ENCODE data around the gene KLC3.
A peak's percentile ranks its signal among the peaks of the same experiment; 100 is the strongest.

The KLC3 gene

GRCh38 chr19:45351401-45351952 lies 10.9 kb downstream of the KLC3 start:
- ATAC-seq (no peak), DNase-seq (no peak)
- Mint-ChIP-seq H3K27ac (no peak overlapping the region), H3K27me3 (peaks cover 1% of the 10 kb centered on the region), H3K4me3 (no peak overlapping the region), H3K4me1 (peaks cover 8% of the 10 kb centered on the region), H3K9me3 (no peaks in the 10 kb centered on the region)

DNA sequence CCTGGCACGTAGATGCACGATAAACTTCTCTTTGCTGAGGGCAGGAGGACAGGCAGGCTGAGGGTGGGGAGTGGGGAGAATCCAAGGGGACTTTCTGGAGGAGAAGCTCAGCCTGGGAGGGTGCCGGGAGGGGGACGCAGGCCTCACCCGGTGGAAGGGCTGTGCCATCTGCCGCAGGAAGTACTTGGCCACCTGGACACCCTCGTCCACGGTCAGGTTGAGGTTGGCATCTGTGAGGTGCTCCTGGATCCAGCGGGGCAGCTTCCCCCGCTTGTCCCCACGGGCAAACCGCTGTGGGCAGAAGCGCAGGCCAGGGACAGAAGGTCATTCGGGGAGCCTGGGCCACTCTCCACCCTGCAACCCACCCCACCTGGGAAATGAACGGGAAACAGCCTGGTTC lies 11.5 kb downstream of the KLC3 start:
- peaks cover 8% of the 10 kb centered on the region for H3K4me1 Mint-ChIP-seq
- ATAC-seq: no peak
- no peaks in the 10 kb centered on the region for H3K27me3 Mint-ChIP-seq
- no peak overlapping the region for H3K4me3 Mint-ChIP-seq
- H3K27ac Mint-ChIP-seq: no peak overlapping the region
- no peak for DNase-seq
- H3K9me3 Mint-ChIP-seq: no peaks in the 10 kb centered on the region

DNA sequence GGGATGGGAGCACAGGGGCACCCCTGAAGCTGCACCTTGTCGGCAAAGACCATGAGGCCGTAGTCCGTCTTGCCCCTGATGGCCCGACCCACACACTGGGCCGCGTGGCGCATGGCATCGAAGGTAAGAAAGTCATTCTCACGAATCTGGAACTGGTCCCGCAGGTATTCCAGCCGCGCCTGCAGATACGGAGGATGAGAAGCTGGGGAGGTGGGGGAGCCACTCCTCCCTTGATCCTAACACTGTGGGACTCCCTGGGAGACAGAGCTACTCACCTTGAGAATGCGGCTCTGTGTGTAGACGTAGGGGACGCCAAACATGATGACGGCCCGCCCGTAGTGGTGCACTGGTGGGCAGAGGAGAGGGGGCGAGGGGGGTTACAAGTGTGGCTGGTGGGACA lies 11.9 kb downstream of the KLC3 start:
- no peaks in the 10 kb centered on the region for H3K9me3 Mint-ChIP-seq
- no peak overlapping the region for H3K27ac Mint-ChIP-seq
- ATAC-seq: no peak
- H3K4me3 Mint-ChIP-seq: no peak overlapping the region
- peaks cover 8% of the 10 kb centered on the region for H3K4me1 Mint-ChIP-seq
- DNase-seq: no peak
- no peaks in the 10 kb centered on the region for H3K27me3 Mint-ChIP-seq

- peak; percentile 15 for ATAC-seq
- DNase-seq: no peak
- Mint-ChIP-seq H3K27ac (no peak overlapping the region), H3K4me1 (peaks cover 5% of the 10 kb centered on the region), H3K4me3 (no peak overlapping the region), H3K27me3 (no peaks in the 10 kb centered on the region), H3K9me3 (no peaks in the 10 kb centered on the region)
These were observed 12.6 kb downstream of the KLC3 start for GRCh38 chr19:45352914-45353796.

GRCh38 chr19:45354241-45354842 lies 13.8 kb downstream of the KLC3 start:
- DNase-seq (no peak), ATAC-seq (no peak)
- Mint-ChIP-seq H3K4me1 (no peaks in the 10 kb centered on the region), H3K4me3 (no peak overlapping the region), H3K9me3 (no peaks in the 10 kb centered on the region), H3K27me3 (no peaks in the 10 kb centered on the region), H3K27ac (peak overlapping the region in 1 of 2 donors; percentile 63)

- Mint-ChIP-seq H3K9me3 (no peaks in the 10 kb centered on the region), H3K27me3 (no peaks in the 10 kb centered on the region), H3K27ac (no peak overlapping the region), H3K4me3 (no peak overlapping the region), H3K4me1 (no peaks in the 10 kb centered on the region)
- DNase-seq (no peak), ATAC-seq (no peak)
These were observed 14.9 kb downstream of the KLC3 start for GRCh38 chr19:45355402-45355801.

DNA sequence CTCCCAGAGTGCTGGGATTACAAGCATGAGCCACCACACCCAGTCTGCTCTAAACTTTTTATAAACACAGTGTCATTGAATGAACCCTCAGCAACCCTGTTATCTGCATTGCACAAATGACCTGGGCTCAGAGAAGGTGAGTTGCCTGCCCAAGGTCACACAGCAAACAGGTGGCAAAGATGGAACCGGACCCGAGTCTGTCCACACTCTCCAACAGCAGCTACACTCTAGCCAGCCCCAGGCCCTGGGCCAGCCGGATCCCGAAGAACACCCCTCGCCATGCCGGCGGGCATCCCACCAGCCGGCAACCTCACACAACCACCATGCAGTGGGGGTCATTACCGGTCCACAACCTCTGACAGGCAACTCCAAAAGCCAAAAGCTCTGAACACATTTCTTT lies 15.4 kb downstream of the KLC3 start:
- Mint-ChIP-seq H3K4me1 (no peaks in the 10 kb centered on the region), H3K27ac (no peak overlapping the region), H3K9me3 (no peaks in the 10 kb centered on the region), H3K4me3 (no peak overlapping the region), H3K27me3 (no peaks in the 10 kb centered on the region)
- ATAC-seq: no peak
- DNase-seq: no peak

DNA sequence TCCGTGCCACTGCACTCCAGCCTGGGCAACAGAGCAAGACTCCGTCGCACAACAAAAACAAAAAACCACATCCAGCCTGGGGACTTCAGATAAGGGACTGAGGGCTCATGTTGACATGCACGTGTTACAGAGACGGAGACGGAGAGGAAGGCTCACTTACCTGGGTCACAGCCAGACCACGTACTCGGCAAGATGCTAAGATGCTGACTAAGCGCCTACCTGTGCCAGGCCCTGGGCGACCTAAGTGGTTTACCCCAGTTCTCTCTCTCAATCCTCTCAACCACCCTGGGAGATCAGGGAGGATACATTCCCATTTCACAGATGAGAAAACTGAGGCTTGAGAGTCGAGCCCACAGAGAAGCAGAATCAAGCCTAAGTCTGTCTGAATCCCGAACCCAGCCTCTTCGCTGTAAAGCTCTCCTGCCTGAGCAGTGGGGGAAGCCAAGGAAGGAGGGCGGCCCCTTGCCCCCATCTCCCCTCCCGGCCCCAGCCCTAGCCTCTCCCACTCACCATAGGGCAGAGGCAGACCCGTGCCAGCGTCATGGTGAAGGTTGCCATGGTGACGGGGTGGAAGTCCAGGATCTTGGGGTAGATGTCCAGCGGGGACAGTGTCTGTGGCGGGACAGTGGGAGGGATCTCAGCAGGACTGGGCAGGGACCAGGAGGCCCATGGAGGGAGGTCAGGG lies 16.4 kb downstream of the KLC3 start:
- Mint-ChIP-seq H3K27me3 (no peaks in the 10 kb centered on the region), H3K4me3 (no peak overlapping the region), H3K9me3 (no peaks in the 10 kb centered on the region), H3K27ac (no peak overlapping the region), H3K4me1 (no peaks in the 10 kb centered on the region)
- no peak for DNase-seq
- ATAC-seq: no peak

- ATAC-seq (peak; percentile 14), DNase-seq (no peak)
- Mint-ChIP-seq H3K4me3 (no peak overlapping the region), H3K9me3 (no peaks in the 10 kb centered on the region), H3K27ac (no peak overlapping the region), H3K27me3 (no peaks in the 10 kb centered on the region), H3K4me1 (no peaks in the 10 kb centered on the region)
These were observed 16.9 kb downstream of the KLC3 start for GRCh38 chr19:45357445-45357783.

- no peak overlapping the region for H3K4me3 Mint-ChIP-seq
- DNase-seq: no peak
- no peaks in the 10 kb centered on the region for H3K4me1 Mint-ChIP-seq
- H3K27me3 Mint-ChIP-seq: no peaks in the 10 kb centered on the region
- no peak for ATAC-seq
- no peaks in the 10 kb centered on the region for H3K9me3 Mint-ChIP-seq
- peak overlapping the region in 1 of 2 donors; percentile 61 for H3K27ac Mint-ChIP-seq
These were observed 17.8 kb downstream of the KLC3 start for GRCh38 chr19:45358213-45358792.

DNA sequence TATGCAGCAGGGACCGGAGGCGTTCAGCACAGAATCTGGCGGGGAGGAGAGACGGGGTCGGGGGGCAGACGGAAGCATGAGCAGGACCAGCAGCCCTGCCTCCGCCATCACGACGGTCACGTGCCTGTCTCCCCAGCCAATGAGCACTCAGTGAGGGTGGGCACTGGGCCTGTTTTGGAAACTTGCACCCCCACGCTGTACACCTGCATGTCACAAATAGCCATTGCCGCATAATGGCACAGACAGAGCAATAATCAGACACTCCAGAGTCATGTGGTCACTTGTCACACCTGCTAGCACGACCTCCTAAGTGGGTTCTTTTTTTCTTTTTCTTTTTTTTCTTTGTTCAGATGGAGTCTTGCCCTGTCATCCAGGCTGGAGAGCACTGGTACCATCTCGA lies 21.1 kb downstream of the KLC3 start:
- ATAC-seq: no peak
- peak overlapping the region in 1 of 2 donors; percentile 44 for H3K27ac Mint-ChIP-seq

GRCh38 chr19:45362291-45362690 lies 21.7 kb downstream of the KLC3 start:
- ATAC-seq (no peak), DNase-seq (no peak)
- H3K27me3 Mint-ChIP-seq: no peaks in the 10 kb centered on the region
- no peaks in the 10 kb centered on the region for H3K9me3 Mint-ChIP-seq
- no peaks in the 10 kb centered on the region for H3K4me1 Mint-ChIP-seq
- H3K27ac Mint-ChIP-seq: no peak overlapping the region
- no peak overlapping the region for H3K4me3 Mint-ChIP-seq

More for the DNA sequence above, 21.1 kb downstream of the KLC3 start:
- no peaks in the 10 kb centered on the region for H3K27me3 Mint-ChIP-seq
- DNase-seq: no peak
- H3K9me3 Mint-ChIP-seq: no peaks in the 10 kb centered on the region
- no peak overlapping the region for H3K4me3 Mint-ChIP-seq
- H3K4me1 Mint-ChIP-seq: no peaks in the 10 kb centered on the region

DNA sequence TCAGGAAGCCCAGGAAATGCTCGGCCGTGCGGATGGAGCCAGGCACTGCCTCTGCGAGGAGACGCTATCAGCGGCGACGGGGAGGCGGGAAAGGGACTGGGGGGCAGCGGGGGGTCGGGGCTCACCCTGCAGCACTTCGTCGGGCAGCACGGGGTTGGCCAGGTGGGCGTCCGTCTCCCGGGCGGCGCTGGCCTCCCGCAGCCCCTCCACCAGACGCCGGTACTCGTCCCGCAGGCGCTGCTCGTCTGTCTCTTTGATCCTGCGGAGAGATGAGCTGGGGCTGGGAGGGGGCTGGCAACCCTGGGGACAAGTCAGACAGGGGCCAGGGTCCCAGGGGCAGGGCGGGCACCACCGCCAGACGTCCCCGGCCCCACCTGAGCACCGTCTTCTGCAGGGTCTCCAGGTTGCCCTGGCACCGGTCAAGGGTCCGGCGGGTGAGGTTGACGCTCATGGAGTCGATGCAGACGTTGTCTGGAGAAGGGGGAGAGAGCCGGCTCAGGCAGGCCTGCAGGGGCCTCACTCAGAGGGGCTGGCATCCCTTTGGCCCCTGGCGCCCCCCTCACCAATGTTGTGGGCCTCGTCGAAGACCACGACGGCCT lies 23.4 kb downstream of the KLC3 start:
- no peaks in the 10 kb centered on the region for H3K9me3 Mint-ChIP-seq
- DNase-seq (no peak), ATAC-seq (peak; percentile 45)
- peaks cover 4% of the 10 kb centered on the region for H3K4me1 Mint-ChIP-seq
- no peak overlapping the region for H3K4me3 Mint-ChIP-seq
- H3K27ac Mint-ChIP-seq: no peak overlapping the region
- H3K27me3 Mint-ChIP-seq: no peaks in the 10 kb centered on the region

DNA sequence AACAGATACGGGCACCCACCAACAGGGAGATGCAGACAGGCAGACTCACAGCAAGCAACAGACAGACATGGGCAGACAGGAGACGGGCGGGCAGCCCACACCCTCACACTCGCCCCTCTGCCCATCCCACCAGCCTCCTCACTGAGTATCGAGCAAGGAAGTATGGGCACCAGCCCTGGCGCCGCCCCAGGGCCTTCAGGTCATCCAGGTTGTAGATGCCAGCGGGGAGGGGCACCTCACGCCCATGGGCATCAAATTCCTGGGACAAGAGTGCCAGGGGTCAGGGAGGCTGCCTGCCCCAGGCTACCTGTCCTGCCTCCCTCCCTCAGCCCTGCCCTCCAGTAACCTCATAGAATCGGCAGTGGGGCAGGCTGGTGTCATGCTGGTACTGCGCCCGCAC lies 24.1 kb downstream of the KLC3 start:
- DNase-seq (no peak), ATAC-seq (no peak)
- Mint-ChIP-seq H3K27me3 (no peaks in the 10 kb centered on the region), H3K4me3 (no peak overlapping the region), H3K4me1 (peaks cover 9% of the 10 kb centered on the region), H3K27ac (no peak overlapping the region), H3K9me3 (no peaks in the 10 kb centered on the region)

DNA sequence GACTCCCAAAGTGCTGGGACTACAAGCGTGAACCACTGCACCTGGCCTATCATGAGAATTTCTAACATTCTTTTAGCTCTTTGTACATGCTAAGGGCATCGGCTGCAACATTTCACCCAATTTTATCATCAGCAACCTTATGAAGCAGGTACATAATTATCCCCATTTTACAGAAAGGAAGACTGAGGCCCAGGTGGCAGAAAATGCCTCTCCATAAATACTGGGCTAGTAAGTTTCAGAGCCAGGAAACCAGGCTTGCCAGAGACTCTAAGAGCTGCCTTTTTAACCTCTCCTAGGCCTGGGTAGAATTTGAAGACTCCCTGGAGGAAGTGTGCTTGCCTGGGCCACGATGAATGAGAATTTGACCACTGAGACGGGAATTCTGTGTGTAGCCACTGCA lies 27.6 kb downstream of the KLC3 start:
- Mint-ChIP-seq H3K27me3 (no peaks in the 10 kb centered on the region), H3K4me3 (no peak overlapping the region), H3K27ac (peak overlapping the region in 1 of 2 donors; percentile 71), H3K9me3 (no peaks in the 10 kb centered on the region), H3K4me1 (peaks cover 17% of the 10 kb centered on the region)
- DNase-seq: no peak
- ATAC-seq: no peak
